ENCODE measurements around the gene ARVCF.

- no peak for TF ChIP-seq CTCF (IDR thresholded peaks at IDR 0.05)
- no peak for TF ChIP-seq POLR2A (IDR thresholded peaks at IDR 0.05)
Measured at GRCh38 chr22:20062766-20063083, 46.1 kb upstream of the ARVCF start.
